NCI-H82 (cell line): ENCODE measurements around the gene CCSAP.
"Not testable (repeated sequence)": the region's sequence is repeated elsewhere in the genome, so short reads cannot be mapped to it uniquely, and the experiment has no call there.

Experiments used
- DNase-seq: peaks from one replicate; lab custom pipeline; 2025; lab: John Stamatoyannopoulos, UW

CCSAP gene

DNA sequence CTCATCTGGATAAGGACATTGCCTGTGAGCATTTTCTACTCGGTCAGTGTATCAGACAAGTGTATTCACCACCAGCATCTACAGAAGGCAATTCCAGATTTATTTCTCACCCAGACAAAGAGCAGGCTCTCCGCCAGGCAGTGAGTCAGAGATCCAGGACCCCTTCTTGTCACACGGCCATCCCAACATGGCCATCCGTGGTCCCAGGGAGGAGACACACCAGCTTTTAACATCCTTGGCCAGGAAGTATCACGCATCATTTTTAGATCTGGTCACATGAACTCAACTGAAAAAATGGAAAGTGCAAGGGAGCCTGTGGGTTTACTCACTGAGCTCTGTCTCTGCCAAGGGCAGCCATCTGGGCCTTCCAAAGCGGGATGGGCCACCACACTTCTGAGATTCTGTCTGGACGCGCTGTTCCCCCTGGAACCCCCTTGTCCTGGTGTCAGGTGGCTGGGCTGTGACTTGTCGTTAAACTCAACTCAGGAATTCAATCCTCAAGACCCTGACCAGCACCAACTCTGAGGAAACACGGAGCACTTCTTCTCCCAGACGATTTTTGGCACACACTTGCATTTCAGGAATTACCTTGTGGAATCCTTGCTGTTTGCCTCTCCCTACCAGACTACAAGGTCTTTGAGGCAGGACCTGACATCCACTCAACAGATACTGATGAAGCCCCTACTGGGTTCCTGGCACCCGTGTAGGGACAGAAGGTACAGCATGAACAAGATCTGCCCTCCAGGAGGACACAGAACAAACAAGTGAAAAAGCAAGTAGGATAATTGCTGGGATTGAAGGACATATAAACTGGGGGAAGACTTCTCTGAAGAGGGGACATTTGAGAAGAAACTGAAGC is 21.6 kb upstream of the CCSAP start:
- no peak for DNase-seq

DNA sequence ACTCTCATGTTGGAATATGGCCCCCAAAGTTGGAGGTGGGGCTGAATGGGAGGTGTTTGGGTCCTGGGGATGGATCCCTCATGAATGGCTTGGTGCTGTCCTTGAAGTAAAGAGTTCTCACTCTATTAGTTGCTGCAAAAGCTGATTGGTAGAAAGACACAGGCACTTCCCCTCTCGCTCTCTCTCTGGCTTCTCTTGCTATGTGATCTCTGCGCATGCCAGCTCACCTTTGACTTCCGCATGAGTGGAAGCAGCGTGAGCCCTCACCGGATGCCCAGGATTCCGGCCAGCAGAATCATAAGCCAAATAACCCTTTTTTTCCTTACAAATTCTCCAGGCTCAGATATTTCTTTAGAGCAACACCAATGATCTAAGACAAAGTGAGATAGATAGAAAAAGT is 20.9 kb upstream of the CCSAP start:
- DNase-seq, result no peak

DNA sequence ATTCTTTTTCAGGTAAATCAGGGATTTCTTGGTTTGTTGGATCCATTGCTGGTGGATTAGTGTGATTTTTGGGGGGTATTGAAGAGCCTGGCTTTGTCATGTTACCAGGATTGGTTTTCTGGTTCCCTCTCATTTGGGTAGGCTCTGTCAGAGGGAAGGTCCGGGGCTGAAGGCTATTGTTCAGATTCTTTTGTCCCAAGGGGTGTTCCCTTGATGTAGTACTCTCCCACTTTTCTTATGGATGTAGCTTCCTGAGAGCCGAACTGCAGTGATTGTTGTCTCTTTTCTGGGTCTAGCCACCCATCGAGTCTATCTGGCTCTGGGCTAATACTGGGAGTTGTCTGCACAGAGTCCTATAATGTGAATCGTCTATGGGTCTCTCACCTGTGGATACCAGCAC is 17.6 kb upstream of the CCSAP start:
- no peak for DNase-seq

DNA sequence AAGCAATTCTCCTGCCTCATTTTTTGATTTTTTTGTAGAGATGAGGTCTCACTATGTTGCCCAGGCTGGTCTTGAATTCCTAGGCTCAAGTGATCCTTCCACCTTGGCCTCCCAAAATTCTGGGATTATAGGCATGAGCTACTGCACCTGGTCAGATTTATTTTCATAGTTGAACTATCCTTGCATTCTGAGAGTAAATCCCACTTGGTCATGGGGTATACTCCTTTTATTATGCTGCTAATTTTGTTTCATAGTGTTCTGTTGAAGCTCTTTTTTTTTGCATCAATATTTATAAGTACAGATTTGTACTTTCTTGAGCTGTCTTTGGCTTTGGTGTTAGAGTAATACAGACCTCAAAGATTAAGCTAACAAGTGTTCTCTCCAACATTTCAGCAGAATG is 12.8 kb upstream of the CCSAP start:
- no peak for DNase-seq

DNA sequence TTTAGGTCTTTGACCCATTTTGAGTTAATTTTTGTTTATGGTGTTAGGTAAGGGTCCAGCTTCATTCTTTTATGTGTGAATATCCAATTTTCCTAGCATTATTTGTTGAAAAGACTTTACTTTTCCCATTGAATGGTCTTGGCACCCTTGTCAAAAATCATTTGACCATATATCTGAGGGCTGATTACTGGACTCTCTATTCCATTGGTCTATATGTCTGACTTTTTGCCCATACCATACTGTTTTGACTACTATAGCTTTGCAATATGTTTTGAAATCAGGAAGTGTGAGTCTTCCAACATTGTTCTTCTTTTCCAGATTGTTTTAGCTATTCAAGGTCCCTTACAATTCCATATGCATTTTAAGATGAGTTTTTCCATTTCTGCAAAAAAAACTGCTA is 11.4 kb upstream of the CCSAP start:
- no peak for DNase-seq

DNA sequence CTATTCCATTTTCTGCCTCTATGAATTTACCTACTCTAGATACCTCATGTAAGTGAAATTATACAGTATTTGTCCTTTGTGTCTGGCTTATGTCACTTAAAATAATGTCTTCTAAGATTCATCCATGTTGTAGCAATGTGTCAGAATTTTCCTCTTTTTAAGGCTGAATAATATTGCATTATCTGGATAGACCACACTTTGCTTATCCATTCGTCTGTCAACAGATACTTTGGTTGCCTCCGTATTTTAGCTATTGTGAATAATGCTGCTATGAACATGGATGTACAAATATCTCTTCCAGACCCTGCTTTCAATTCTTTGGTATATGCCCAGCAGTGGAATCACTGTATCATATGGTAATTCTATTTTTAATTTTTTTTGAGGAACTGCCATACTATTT is 10.1 kb upstream of the CCSAP start:
- no peak for DNase-seq

DNA sequence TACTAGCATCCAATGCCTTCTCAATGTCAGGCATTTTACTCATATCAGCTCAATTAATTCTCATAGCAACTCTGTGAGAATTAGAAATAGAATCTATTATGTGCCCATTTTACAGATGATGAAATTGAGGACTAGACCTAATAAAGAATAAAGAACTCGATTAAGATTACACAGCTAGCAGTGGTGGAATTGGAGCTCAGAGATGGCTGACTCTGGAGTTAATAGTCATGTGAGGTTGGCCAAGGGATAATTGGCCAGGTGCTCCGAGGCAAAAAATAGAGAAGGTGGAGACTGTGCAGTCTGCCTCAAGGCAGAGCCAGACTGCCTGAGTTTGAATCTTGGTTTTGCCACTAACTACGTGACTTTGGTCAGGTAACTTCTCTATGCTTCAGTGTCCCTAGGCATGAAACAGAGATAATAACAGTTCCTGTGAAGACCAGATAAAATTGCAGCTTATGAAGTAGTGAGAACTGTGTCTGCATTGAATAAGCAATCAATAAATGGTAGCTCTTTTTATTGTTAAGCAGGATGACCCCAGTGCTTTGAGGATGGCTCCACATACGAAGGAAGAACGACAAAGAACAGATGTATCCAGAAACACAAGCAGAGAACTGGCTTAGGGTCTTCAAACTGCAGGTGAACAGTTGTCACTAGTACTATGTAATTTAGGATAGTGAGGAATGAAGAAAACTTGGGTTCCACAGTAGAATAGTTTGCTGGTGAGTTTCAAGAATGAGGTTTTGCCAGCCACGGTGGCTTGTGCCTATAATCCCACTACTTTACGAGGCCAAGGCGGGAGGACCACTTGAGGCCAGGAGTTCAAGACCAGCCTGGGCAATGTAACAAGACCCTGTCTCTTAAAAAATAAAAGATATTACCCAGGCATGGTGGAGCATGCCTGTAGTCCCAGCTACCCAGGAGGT is 6.9 kb upstream of the CCSAP start:
- DNase-seq, result no peak

DNA sequence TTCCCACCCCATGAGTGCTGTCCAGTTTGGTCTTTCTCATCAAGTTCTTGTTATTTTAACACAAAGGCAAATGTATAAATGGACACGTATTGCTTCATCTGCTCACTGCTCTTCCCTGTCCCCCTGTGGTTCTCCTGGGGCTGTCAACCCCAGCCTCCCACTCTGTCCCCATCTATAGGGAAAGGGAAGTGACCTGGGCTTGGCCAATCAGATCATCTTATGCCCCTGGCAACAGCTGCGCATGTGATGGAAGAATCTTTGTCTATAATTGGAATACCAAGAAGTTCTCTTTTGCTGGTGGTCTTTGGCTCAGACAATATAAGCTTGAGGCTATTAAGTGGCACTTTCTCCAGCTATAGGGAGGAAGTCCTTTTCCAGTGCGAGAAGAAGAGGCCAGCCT is 4.7 kb upstream of the CCSAP start:
- DNase-seq, result peak; percentile 27

DNA sequence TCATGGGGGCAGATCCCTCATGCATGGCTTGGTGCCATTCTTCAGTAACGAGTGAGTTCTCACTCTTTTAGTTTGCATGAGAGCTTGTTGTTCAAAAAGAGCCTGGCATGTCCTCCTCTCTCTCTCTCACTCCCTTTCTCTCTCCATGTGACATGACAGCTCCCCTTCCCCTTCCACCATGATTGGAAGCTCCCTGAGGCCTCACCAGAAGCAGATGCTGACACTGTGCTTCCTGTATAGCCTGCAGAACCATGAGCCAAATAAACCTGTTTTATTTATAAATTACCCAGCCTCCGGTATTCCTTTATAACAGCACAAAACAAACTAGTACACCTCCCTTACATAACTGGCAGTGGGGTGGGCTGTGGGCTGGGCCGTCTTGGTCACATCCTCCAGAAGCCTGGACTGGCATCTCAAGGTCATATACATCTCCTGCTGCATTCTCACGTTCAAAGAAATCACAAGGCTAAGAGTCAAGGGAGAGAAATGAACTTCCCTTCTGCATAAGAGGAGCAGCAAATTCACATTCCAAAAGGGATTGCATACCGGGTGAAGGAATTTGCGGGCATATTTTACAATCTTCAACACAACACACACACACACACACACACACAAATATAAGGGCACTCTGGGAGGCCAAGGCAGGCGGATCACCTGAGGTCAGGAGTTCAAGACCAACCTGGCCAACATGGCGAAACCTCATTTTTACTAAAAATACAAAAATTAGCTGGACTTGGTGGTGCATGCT is 2.3 kb upstream of the CCSAP start:
- DNase-seq, result no peak

DNA sequence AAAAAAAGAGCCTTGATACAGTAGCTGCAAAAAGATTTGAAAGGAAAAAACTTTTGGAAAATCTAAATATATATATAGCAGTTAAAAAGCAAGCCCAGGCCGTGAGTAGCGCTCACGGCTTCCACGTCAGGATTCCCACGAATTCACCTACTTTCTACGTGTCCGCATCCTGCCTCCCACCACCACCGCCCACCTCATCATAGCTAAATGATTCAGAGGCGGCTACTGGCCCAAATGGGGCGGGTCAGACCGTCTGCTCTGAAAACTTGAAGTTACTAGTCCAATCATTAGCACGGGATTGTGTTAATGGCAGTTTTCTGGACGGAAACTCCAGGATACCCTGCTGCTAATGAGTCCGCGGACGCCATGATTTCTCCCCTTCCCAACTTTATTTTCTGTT is 1.3 kb upstream of the CCSAP start:
- DNase-seq, result no peak

DNA sequence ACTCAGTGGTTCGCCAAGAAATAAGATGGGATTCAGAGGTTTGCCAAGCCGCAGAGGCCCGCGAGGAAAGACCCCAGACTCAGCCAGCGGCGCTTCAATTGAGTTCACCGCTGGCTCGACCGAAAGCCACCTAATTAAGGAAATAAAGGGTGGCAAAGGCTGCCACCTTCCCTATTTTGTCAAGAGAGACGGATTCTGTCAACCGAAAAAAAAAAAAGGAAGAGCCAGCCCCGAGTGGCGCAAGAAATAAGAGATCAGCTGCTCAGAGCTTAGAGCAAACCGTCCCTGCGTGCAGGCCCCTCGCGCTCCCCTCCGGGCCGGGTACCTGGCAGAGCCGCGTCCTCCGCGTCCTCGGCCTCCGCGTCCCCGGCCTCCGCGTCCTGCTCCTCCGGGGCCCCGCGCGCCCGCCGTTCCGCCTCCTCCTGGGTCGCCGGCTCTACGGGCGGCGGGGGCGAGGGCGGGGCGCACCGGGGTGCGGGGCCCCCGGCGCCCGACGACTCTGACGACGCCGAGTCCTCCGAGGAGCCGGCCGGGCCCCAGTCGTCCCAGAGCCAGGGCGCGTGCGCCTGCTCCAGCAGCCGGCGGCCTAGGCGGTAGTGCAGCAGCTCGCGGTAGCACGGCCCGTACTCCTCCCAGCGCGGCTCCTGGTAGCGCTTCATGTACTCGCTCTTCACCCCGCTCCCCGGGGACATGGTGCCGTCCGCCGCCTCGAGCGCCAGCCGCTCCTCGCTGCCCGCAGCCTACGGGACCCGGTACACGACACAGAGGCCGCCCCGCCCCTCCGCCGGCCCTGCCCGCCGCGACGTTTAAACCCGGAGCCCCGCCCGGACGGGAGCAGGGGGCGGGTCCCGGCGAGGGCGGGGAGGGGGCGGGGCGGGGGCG is 832 bp downstream of the CCSAP start:
- peak; percentile 93 for DNase-seq

DNA sequence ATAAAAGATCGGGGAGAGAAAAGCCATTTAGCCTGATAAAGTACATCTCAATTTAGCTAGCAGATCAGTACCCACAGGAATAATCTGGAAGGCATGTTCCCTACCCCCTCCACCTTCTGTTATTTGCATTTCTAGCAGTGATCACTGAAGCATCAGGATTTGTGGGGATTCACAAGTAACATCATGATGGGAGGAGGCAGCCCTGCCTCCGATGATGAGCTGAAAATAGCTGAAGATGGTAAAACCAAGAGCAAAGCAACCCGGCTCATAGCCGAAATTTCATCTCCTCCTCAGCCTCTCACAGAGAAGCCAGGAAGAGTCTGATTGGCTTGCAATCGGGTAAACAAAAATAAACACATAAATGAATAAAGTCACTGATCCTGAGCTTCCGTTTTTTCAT is 2.4 kb downstream of the CCSAP start:
- DNase-seq, result peak; percentile 84

DNA sequence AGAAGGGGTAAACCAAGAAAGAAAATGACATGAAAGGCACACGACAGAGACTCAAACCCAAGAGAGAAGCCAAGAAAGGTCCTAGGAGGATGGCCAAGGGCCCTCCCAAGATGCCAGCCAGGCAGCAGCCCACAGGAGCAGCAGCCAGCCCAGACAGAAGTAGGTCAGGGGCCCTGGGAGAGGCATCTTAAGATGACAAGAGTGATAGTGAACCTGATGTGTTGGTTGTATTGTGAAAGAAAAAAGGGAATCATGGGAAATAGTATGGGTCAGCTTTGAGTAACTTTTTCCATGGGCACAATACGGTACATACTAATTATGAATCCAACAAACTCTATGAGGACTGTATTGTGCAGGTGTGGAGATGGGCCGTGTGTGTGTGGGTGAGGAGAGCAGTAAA is 3.3 kb downstream of the CCSAP start:
- no peak for DNase-seq

DNA sequence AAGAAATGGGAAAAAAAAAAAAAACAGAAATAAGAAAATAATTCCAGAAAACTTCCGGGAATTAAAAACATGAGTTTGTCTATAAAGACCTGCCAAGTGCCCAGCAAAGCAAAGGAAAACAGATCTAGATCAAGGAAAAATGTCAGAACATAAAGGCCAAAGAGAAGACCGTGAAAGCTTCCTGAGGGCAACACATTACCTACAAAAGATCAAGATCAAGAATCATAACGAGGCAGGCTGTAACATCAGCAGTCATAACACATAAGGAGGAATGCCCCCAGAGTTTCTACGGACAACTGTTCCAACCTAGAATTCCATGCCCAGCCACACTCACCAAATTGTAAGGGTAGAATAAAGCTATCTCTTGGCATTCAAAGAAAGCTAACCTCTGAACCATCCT is 3.8 kb downstream of the CCSAP start:
- DNase-seq, result no peak

DNA sequence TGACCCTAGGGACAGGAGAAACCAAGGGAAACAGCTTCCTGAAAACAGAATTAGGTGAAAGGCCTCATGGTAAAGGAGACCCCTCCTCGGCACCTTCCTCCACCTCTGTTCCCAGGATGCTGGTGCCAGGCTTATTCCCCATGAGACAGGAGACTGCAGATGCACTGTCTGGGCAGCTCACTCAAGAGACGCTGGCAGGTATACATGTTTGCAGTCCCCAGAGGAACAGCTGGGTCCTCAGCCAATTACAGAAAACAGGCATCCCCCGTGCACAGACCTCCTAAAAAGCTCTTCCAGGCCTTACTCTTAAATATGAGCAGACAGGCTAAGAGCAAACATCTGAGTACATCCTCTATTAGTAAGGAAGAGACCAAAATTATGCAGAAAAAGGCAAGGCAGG is 6.5 kb downstream of the CCSAP start:
- peak; percentile 66 for DNase-seq

DNA sequence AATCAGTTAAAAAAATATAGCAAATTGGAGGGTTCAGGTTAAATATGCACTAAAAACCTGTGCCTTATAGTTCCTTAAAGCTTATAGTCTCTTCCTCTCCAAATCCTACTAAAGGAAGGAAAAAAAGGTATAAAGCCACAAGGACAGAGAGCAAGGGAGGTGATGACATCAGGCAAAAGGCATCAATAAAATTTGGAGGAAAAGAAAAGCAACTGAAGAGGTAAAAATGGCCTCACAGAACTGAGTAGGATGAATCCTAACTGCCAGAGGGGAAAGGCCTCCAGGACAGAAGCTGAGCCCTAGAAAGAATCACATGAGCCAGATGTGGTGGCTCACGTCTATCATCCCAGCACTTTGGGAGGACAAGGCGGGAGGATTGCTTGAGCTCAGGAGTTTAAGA is 8.1 kb downstream of the CCSAP start:
- DNase-seq, result no peak

DNA sequence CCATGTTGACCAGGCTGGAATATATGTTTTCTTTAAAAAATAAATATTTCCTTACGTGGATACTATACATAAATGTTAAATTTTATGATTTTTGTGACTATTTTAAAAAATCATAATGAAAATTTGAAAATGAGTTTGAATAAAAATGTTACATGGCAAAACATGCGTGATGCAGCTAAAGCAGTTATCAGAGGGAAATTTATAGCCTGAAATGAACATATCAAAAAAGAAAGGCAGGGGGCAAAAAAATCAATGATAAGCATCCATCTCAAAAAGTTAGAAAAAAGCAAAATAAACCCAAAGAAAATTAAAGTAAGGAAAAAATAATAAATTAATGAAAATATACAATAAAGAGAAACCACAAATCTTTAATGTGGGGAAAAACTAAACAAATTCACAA is 8.6 kb downstream of the CCSAP start:
- no peak for DNase-seq

DNA sequence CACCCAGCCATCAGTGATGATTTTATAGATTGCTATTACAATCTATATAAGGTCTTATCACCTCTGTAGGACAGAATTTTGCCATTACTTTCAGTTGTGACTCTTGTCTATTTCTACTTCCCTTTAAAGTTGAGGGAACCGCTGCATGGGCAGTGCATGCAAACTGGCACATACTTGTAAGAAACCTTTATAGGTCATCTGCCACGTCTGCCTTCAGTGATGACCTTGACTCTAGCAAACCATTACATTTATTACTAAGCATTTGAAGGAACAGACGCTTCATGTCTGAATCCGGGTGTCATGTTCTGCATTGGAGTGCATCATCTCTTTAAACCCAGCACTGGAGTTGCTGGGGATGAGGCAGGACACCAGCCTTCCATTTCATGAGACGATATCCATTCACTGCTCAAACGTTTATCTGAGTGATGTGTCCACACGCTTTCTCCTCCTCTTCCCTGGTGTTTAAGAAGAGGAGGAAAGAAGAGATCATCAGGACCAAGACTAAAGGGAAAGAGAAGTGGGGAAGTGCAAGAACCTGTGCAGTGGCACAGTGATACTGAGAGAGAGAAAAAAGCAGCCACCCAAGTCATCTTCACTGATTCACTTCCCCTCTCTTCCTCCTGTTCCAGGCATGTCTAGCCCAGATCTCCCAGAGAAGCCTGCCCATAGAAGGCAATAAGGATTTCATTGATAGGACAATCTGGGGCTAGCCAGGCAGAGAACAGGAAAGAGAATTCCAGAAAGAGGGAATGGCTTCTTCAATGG is 14.1 kb downstream of the CCSAP start:
- no peak for DNase-seq

DNA sequence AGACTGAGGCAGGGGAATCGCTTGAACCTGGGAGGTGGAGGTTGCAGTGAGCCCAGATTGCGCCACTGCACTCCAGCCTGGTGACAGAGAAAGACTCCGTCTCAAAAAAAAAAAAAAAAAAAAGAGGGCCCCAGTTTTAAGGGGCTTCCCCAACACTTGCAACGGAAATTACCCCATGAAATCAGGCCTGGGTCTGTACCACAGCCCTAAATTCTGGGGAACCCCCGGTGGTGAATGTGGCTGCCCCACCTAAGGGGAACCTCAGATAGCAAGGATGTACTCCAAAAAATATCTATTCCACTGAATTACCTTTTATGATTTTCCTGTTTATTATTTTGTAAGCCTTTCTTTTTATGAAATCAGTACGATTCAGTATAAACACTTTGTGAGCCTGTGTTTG is 15.1 kb downstream of the CCSAP start:
- not testable (repeated sequence) for DNase-seq

DNA sequence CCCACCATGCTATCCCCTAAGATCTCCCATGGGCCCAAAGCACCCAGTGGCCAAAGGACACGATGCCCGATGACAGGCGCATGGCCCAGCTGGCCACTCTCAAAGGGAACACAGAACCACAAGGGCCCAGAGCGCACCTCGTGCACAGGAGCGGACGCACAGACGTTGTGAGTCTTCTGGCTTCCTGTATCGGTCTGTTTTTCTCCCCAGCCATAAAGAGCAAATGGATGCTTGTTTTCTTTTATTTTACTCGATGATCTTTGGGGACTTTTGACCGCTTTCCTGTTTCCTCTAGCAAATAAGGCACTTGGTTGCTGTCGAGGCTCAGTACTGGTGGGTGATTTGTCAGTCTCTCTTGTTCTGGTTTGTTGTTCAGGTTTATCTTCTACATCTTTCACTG is 16.2 kb downstream of the CCSAP start:
- no peak for DNase-seq
